Tibial nerve (tissue), 4 donors: Measurements from ENCODE around the gene GATA6. TPM values are rescaled to one million over a fixed set of nuclear protein-coding genes. Genes with fewer than 3 reads are reported as not detected.
A peak's percentile ranks its signal among the peaks of the same experiment; 100 is the strongest.

Source experiments
- DNase-seq, 2 donors: peaks; one replicate each; pipeline ENCODE4 v3.0.0-alpha.2; 2019; ENCODE audit warnings: low spot score in 2 of 2
- H3K27ac ChIP-seq, 4 donors: fragments of 200-600 bp; sonication (generic) in 3 of 4; one replicate each; pipeline ENCODE4 v1.5.1; 2017 to 2019; ENCODE audit warnings: mild to moderate bottlenecking in 1 of 4
- H3K27me3 ChIP-seq, 2 donors: fragments of 200-600 bp; sonication (generic) in 1 of 2; one replicate each; pipeline versions ENCODE4 v1.5.1 to v1.6.0; 2017 to 2019
- H3K36me3 ChIP-seq, 3 donors: fragments of 200-600 bp; sonication (generic); one replicate each; pipeline ENCODE4 v1.5.1; 2018 to 2019
- H3K4me1 ChIP-seq, 4 donors: fragments of 200-600 bp; sonication (generic) in 3 of 4; one replicate each; pipeline ENCODE4 v1.5.1; 2017 to 2019
- H3K4me3 ChIP-seq, 4 donors: fragments of 200-600 bp; sonication (generic) in 3 of 4; one replicate each; pipeline ENCODE4 v1.5.1; 2017 to 2019; ENCODE audit warnings: mild to moderate bottlenecking in 1 of 4, moderate library complexity in 1 of 4
- H3K9me3 ChIP-seq, 4 donors: fragments of 200-600 bp; sonication (generic) in 3 of 4; one replicate each; pipeline ENCODE4 v1.5.1; 2017 to 2019
- CTCF ChIP-seq, 5 experiments: fragments of 200-600 bp in 3 of 5; fragments of 450-650 bp in 2 of 5; sonication (generic) in 3 of 5; IDR thresholded peaks; one replicate each; pipeline ENCODE4 v1.5.1; 2016 to 2019; ENCODE audit warnings: antibody characterized with exemption in 5 of 5, mild to moderate bottlenecking in 3 of 5, moderate library complexity in 2 of 5
- EP300 ChIP-seq, 2 donors: sonication (generic); formaldehyde crosslinking; IDR thresholded peaks; one replicate each; pipeline ENCODE4 v1.6.1; 2017; ENCODE audit warnings: antibody characterized with exemption in 2 of 2, mild to moderate bottlenecking in 1 of 2
- POLR2A ChIP-seq, 2 donors: fragments of 450-650 bp; IDR thresholded peaks; one replicate each; pipeline ENCODE4 v1.6.1; 2017; ENCODE audit warnings: antibody characterized with exemption in 2 of 2, mild to moderate bottlenecking in 2 of 2, moderate library complexity in 2 of 2
- WGBS, 2 donors: methylation state at CpG; one replicate each; pipeline ENCODE4 v1.1.5; 2018; 5-methylcytosine and 5-hydroxymethylcytosine counted together
- total RNA-seq, 4 donors: library from RNA; depleted of rRNA; stranded (reverse); fragments of >200 nt; gene quantifications; one replicate each; pipeline ENCODE4 v1.1.0, GENCODE V29; 2016

Gene GATA6
- 1 to 10 TPM; 4.2 to 8.4 (median 7.2) TPM for total RNA-seq

GRCh38 chr18:22169011-22169888, at the start of gene GATA6:
GATA6 (plus strand) TSS chr18:22169589; CDS start chr18:22171145, 1,556 bp downstream.
- DNase-seq = peak; percentile 45 to 58
- Histone ChIP-seq H3K9me3 (no peaks in the 10 kb centered on the region), H3K27ac (peak within 1 kb of the TSS; percentile 51 to 82 (median 78)), H3K27me3 (peaks cover 13 to 95% of the 10 kb centered on the region in 2 donors), H3K4me1 (peaks cover 0 to 64% (median 22%) of the 10 kb centered on the region in 4 donors), H3K36me3 (no peaks in the 10 kb centered on the region), H3K4me3 (peak within 1 kb of the TSS; percentile 52 to 82 (median 69))
- TF ChIP-seq POLR2A (IDR thresholded peaks at IDR 0.05) = peak in 1 of 2 donors; percentile 21
- peak in 4 of 5 experiments; percentile 19 to 42 (median 32) for TF ChIP-seq CTCF (IDR thresholded peaks at IDR 0.05)
- TF ChIP-seq EP300 (IDR thresholded peaks at IDR 0.05) = peak in 1 of 2 donors; percentile 60
- WGBS, 2 donors = 0 to 2% methylated on average over 53 to 76 of the region's 87 CpGs

- 91 to 93% methylated on average over 1 of the region's 1 CpG for WGBS, 2 donors
Measured at GRCh38 chr18:22124970-22125369, 44.4 kb upstream of the GATA6 start.

GRCh38 chr18:22128954-22129353, 40.4 kb upstream of the GATA6 start:
- H3K27me3 ChIP-seq = no peaks in the 10 kb centered on the region
- no peak for DNase-seq
- no peaks in the 10 kb centered on the region for H3K36me3 ChIP-seq
- WGBS, 2 donors = 80 to 86% methylated on average over 5 of the region's 5 CpGs
- H3K4me1 ChIP-seq = no peaks in the 10 kb centered on the region
- no peak for TF ChIP-seq POLR2A (IDR thresholded peaks at IDR 0.05)
- TF ChIP-seq CTCF (IDR thresholded peaks at IDR 0.05) = no peak
- no peak for TF ChIP-seq EP300 (IDR thresholded peaks at IDR 0.05)
- no peaks in the 10 kb centered on the region for H3K9me3 ChIP-seq
- no peak overlapping the region for H3K4me3 ChIP-seq
- H3K27ac ChIP-seq = no peak overlapping the region

More at GRCh38 chr18:22124970-22125369, 44.4 kb upstream of the GATA6 start:
- no peaks in the 10 kb centered on the region for H3K4me1 ChIP-seq
- no peaks in the 10 kb centered on the region for H3K27me3 ChIP-seq
- DNase-seq = no peak
- no peak overlapping the region for H3K4me3 ChIP-seq
- H3K27ac ChIP-seq = no peak overlapping the region
- no peak for TF ChIP-seq CTCF (IDR thresholded peaks at IDR 0.05)
- no peak for TF ChIP-seq POLR2A (IDR thresholded peaks at IDR 0.05)
- no peak for TF ChIP-seq EP300 (IDR thresholded peaks at IDR 0.05)
- peaks cover 0 to 16% (median 0%) of the 10 kb centered on the region in 4 donors for H3K9me3 ChIP-seq
- no peaks in the 10 kb centered on the region for H3K36me3 ChIP-seq

- Histone ChIP-seq H3K4me1 (no peaks in the 10 kb centered on the region), H3K27me3 (no peaks in the 10 kb centered on the region), H3K36me3 (no peaks in the 10 kb centered on the region), H3K4me3 (no peak overlapping the region), H3K9me3 (no peaks in the 10 kb centered on the region), H3K27ac (no peak overlapping the region)
- no peak for TF ChIP-seq CTCF (IDR thresholded peaks at IDR 0.05)
- no peak for TF ChIP-seq POLR2A (IDR thresholded peaks at IDR 0.05)
- TF ChIP-seq EP300 (IDR thresholded peaks at IDR 0.05) = no peak
- 43 to 52% methylated on average over 1 of the region's 1 CpG for WGBS, 2 donors
- DNase-seq = no peak
Measured at GRCh38 chr18:22129778-22130177, 39.6 kb upstream of the GATA6 start.

GRCh38 chr18:22132258-22132657, 37.1 kb upstream of the GATA6 start:
- DNase-seq = no peak
- no peak for TF ChIP-seq CTCF (IDR thresholded peaks at IDR 0.05)
- TF ChIP-seq POLR2A (IDR thresholded peaks at IDR 0.05) = no peak
- TF ChIP-seq EP300 (IDR thresholded peaks at IDR 0.05) = no peak
- 70 to 79% methylated on average over 2 of the region's 2 CpGs for WGBS, 2 donors
- Histone ChIP-seq H3K27ac (no peak overlapping the region), H3K4me3 (no peak overlapping the region), H3K36me3 (no peaks in the 10 kb centered on the region), H3K9me3 (no peaks in the 10 kb centered on the region), H3K27me3 (no peaks in the 10 kb centered on the region), H3K4me1 (no peaks in the 10 kb centered on the region)
